HepG2 (cell line): Measurements from ENCODE around the gene RPRML. TPM values are rescaled to one million over a fixed set of nuclear protein-coding genes. Genes with fewer than 3 reads are reported as not detected.

Experiments
- ATAC-seq: fragments of 200-7000 bp; cut with Tn5 transposase; 3 replicates; pipeline ENCODE4 v1.9.1; 2020; ENCODE audit warnings: mild to moderate bottlenecking, moderate library complexity
- BruUV-seq: library from RNA; stranded (reverse); fragments of 400-500 nt; replicated peaks from 2 replicates; lab custom pipeline; 2021; lab: Mats Ljungman, UMichigan
- CTCF ChIA-PET: fragments of 300-600 bp; formaldehyde crosslinking; extraction: SDS; loops from one replicate; lab custom pipeline; 2021; ENCODE audit warnings: low total read pairs, inconsistent platforms, low intra/inter-chr PET ratio; lab: Yijun Ruan, JAX
- POLR2A ChIA-PET: fragments of 350-600 bp; sonication (Branson Sonifier 250); formaldehyde crosslinking; loops from one replicate; lab custom pipeline; 2020; ENCODE audit warnings: antibody characterized with exemption, inconsistent platforms; lab: Yijun Ruan, JAX
- DNase-seq: peaks from one replicate; pipeline ENCODE4 v3.0.0-alpha.2; 2015; ENCODE audit warnings: low spot score
- FAIRE-seq: peaks from 3 replicates; lab custom pipeline; 2011; peaks lifted over from hg19 to GRCh38; lab: Jason Lieb, UNC
- H2AFZ ChIP-seq: one replicate; pipeline ENCODE4 v1.6.1; 2011; ENCODE audit warnings: low read length, inconsistent platforms
- H3K27ac ChIP-seq: fragments of 300-600 bp; 3 replicates; pipeline ENCODE4 v1.8.0; 2011; ENCODE audit warnings: mixed run types, mild to moderate bottlenecking, mixed read lengths, low read length, inconsistent platforms; ENCODE audit not compliant: insufficient read depth; ENCODE audit errors: extremely low read length
- H3K27me3 ChIP-seq, 2 experiments: fragments of 200-600 bp in 1 of 2; 2 replicates in 1 of 2; 3 replicates in 1 of 2; pipeline versions ENCODE4 v1.6.0 to v1.8.0; 2011; ENCODE audit warnings: low read length in 2 of 2, mild to moderate bottlenecking in 2 of 2, moderate library complexity in 2 of 2, inconsistent platforms in 1 of 2; ENCODE audit not compliant: insufficient read depth in 2 of 2, control insufficient read depth in 1 of 2
- H3K36me3 ChIP-seq, 2 experiments: fragments of 200-600 bp in 1 of 2; replicated peaks in 1 of 2; 2 replicates in 1 of 2; 3 replicates in 1 of 2; pipeline versions ENCODE4 v1.5.1 to v1.8.0; 2011; ENCODE audit warnings: low read length in 2 of 2, inconsistent platforms in 1 of 2; ENCODE audit not compliant: insufficient read depth in 2 of 2, control insufficient read depth in 1 of 2
- H3K4me1 ChIP-seq: 2 replicates; pipeline ENCODE4 v1.5.1; 2012; ENCODE audit warnings: low read length, inconsistent platforms; ENCODE audit not compliant: insufficient read depth
- H3K4me2 ChIP-seq: 2 replicates; pipeline ENCODE4 v1.6.0; 2011; ENCODE audit warnings: low read depth, low read length, inconsistent platforms
- H3K4me3 ChIP-seq, 3 experiments: fragments of 200-600 bp in 1 of 3; sonication (generic), shearing (Covaris generic) in 1 of 3; replicated peaks in 1 of 3; 2 replicates each; pipeline ENCODE4 v1.5.1; 2011 to 2016; ENCODE audit warnings: low read length in 3 of 3, inconsistent platforms in 2 of 3, low read depth in 2 of 3, mild to moderate bottlenecking in 2 of 3, control low read depth in 1 of 3, mixed read lengths in 1 of 3; ENCODE audit not compliant: insufficient read depth in 1 of 3
- H3K79me2 ChIP-seq: one replicate; pipeline ENCODE4 v1.6.1; 2011; ENCODE audit warnings: low read length, inconsistent platforms; ENCODE audit not compliant: insufficient read depth
- H3K9ac ChIP-seq: 2 replicates; pipeline ENCODE4 v1.6.0; 2011; ENCODE audit warnings: mild to moderate bottlenecking, low read depth, low read length, inconsistent platforms; ENCODE audit not compliant: insufficient read depth
- H3K9me3 ChIP-seq: 2 replicates; pipeline ENCODE4 v1.5.1; 2012; ENCODE audit warnings: mild to moderate bottlenecking, low read length
- H4K20me1 ChIP-seq: 2 replicates; pipeline ENCODE4 v1.6.0; 2011; ENCODE audit warnings: inconsistent platforms, mild to moderate bottlenecking, low read length, moderate library complexity; ENCODE audit not compliant: insufficient read depth
- ATF7 ChIP-seq, 2 experiments: fragments of 450-650 bp in 1 of 2; sonication (generic) in 1 of 2; formaldehyde crosslinking in 1 of 2; IDR thresholded peaks; 2 replicates each; pipeline versions ENCODE4 v1.4.0 to v1.6.1; 2016 to 2020; ENCODE audit warnings: antibody characterized with exemption in 1 of 2, mild to moderate bottlenecking in 1 of 2, missing genetic modification reagents in 1 of 2
- CBX5 ChIP-seq: sonication (generic); formaldehyde crosslinking; IDR thresholded peaks from 2 replicates; pipeline ENCODE4 v1.4.0; 2020; ENCODE audit warnings: missing genetic modification reagents, borderline replicate concordance
- YEATS4 ChIP-seq: sonication (generic); formaldehyde crosslinking; IDR thresholded peaks from 2 replicates; pipeline ENCODE4 v1.4.0; 2020; ENCODE audit warnings: missing genetic modification reagents, borderline replicate concordance
- WGBS: methylation state at CpG from one replicate; pipeline ENCODE4 v1.1.6; 2017; ENCODE audit warnings: low lambda C conversion rate; 5-methylcytosine and 5-hydroxymethylcytosine counted together
- in situ Hi-C: cut with HindIII; loops from 2 replicates; pipeline ENCODE4 v1.10.0; 2017; ENCODE audit warnings: low pct_unique_long_range_greater_than_20kb; ENCODE audit not compliant: extremely low pct_ligation_motif_present
- intact Hi-C: fragments of 100-400 bp; cut with micrococcal nuclease; formaldehyde crosslinking; loops from one replicate; pipeline ENCODE4 v1.10.0; 2022; ENCODE audit not compliant: unreplicated experiment
- polyA plus RNA-seq, 8 experiments: library from polyadenylated mRNA; depleted of rRNA in 3 of 8; stranded (reverse) in 7 of 8; unstranded in 1 of 8; fragments of >200 nt; fragmentation: Illumina TruSeq in 4 of 8; extraction: Trizol in 4 of 8; gene quantifications; 2 replicates each; pipeline versions ENCODE4 v1.2.1 to v1.2.3, GENCODE V29; 2011 to 2016; ENCODE audit warnings: low read depth in 4 of 8, missing spikeins in 1 of 8, mixed read lengths in 1 of 8; ENCODE audit not compliant: insufficient read depth in 1 of 8
- total RNA-seq, 5 experiments: library from RNA; depleted of rRNA; stranded (reverse); fragments of >200 nt; fragmentation: Illumina TruSeq; extraction: Trizol; gene quantifications; 2 replicates each; pipeline ENCODE4 v1.2.3, GENCODE V29; 2016; ENCODE audit warnings: low read depth in 1 of 5
- TF ChIP-seq, protein P1 (sequence below), 2 experiments: sonication (generic) in 1 of 2; formaldehyde crosslinking in 1 of 2; IDR thresholded peaks; 2 replicates each; pipeline versions ENCODE4 v1.6.1 to v1.9.0; 2014 to 2022; ENCODE audit warnings: antibody characterized with exemption in 1 of 2, borderline replicate concordance in 1 of 2, inconsistent platforms in 1 of 2, low read depth in 1 of 2, missing genetic modification reagents in 1 of 2

Gene RPRML
- total and polyA plus RNA-seq, 2 of the 13 experiments (the other 11 are each of a cell fraction or from before 2014, with no cell fraction given): not detected

DNA sequence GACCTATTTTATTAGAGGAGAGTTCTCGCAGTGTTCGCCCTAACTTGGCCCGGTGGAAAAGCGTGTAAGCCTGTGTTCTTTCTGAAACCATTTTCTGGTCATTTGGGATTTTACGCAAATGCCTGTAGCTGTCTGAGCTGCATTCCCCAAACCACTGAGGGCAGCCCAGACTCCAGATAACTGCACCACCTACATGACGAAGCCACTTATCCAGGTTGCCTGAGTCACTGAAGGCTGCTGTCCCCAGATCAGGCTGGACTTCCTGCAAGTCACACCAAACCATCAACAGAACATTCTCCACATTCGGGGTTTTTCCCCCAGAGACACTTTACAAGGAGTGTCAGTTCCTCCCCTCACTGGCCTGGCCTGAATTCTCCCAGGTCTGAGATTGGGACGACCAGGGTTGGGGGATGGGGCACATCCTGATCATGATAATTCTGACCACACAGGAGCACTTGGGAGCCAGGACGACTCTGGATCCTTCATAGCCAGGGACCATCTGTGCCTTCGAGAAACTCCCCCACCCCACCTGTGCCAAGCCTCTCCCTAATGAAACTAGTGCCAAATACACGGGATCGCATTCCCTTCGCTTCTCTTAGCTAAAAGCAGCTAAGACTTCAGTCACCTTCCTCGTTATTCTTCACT lies 2.3 kb downstream of the RPRML start:
- Histone ChIP-seq H2AFZ (no peak overlapping the region), H3K36me3 (no peaks in the 10 kb centered on the region; a peak in 1 of 5 replicates), H3K4me2 (no peak overlapping the region), H3K4me1 (peaks cover 15% of the 10 kb centered on the region), H3K9ac (no peak overlapping the region), H3K79me2 (no peaks in the 10 kb centered on the region), H4K20me1 (no peaks in the 10 kb centered on the region), H3K9me3 (no peaks in the 10 kb centered on the region), H3K27ac (no peak overlapping the region), H3K27me3 (no peaks in the 10 kb centered on the region), H3K4me3 (no peak overlapping the region)
- intact Hi-C loops (no loop called here), in situ Hi-C loops (no loop called here)
- ChIA-PET POLR2A (no interaction called here), CTCF (interaction anchor here (1.4 kb wide), 1 partner anchor 25 kb away, joined by 4 read pairs; no protein-coding TSS in a partner anchor)
- WGBS: 87% methylated on average over 14 of the region's 14 CpGs
- 0 out of 3 replicates have a peak, but pooled peaks have one; percentile 10 for ATAC-seq
- no TSS peak for BruUV-seq
- peak; percentile 4 for FAIRE-seq
- DNase-seq: no peak
- TF ChIP-seq CBX5 (CRISPR knock-in tag): no peak
- TF ChIP-seq, protein P1, sequence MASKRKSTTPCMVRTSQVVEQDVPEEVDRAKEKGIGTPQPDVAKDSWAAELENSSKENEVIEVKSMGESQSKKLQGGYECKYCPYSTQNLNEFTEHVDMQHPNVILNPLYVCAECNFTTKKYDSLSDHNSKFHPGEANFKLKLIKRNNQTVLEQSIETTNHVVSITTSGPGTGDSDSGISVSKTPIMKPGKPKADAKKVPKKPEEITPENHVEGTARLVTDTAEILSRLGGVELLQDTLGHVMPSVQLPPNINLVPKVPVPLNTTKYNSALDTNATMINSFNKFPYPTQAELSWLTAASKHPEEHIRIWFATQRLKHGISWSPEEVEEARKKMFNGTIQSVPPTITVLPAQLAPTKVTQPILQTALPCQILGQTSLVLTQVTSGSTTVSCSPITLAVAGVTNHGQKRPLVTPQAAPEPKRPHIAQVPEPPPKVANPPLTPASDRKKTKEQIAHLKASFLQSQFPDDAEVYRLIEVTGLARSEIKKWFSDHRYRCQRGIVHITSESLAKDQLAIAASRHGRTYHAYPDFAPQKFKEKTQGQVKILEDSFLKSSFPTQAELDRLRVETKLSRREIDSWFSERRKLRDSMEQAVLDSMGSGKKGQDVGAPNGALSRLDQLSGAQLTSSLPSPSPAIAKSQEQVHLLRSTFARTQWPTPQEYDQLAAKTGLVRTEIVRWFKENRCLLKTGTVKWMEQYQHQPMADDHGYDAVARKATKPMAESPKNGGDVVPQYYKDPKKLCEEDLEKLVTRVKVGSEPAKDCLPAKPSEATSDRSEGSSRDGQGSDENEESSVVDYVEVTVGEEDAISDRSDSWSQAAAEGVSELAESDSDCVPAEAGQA (IDR thresholded peaks at IDR 0.05; ENCODE audit: low read depth): no peak
- TF ChIP-seq, protein P1 (CRISPR knock-in tag; IDR thresholded peaks at IDR 0.05; ENCODE audit: borderline replicate concordance): no peak
- no peak for TF ChIP-seq ATF7 (IDR thresholded peaks at IDR 0.05)
- no peak for TF ChIP-seq ATF7 (CRISPR knock-in tag; IDR thresholded peaks at IDR 0.05)
- TF ChIP-seq YEATS4 (CRISPR knock-in tag): no peak
